H7 (cell line): ENCODE results near the gene TEAD4. TPM values are rescaled to one million over a fixed set of nuclear protein-coding genes. Genes with fewer than 3 reads are reported as not detected.

ENCODE experiments used
- DNase-seq: peaks from one replicate; pipeline ENCODE4 v3.0.0; 2012
- H3K27me3 ChIP-seq: 2 replicates; pipeline ENCODE4 v1.6.0; 2011; ENCODE audit warnings: mild to moderate bottlenecking, low read length; ENCODE audit not compliant: control insufficient read depth, insufficient read depth
- H3K36me3 ChIP-seq: replicated peaks from 2 replicates; pipeline ENCODE4 v1.5.1; 2011; ENCODE audit warnings: low read length; ENCODE audit not compliant: control insufficient read depth, insufficient read depth
- H3K4me3 ChIP-seq: 2 replicates; pipeline ENCODE4 v1.5.1; 2011; ENCODE audit warnings: low read depth, mild to moderate bottlenecking, control low read depth, low read length, moderate library complexity; ENCODE audit not compliant: insufficient read depth
- total RNA-seq: library from RNA; depleted of rRNA; stranded (reverse); fragments of >200 nt; shearing (Covaris generic); gene quantifications from 2 replicates; pipeline ENCODE4 v1.2.3, GENCODE V29; 2014; rRNA removed

TEAD4 gene
- 67.7 and 70.9 TPM in 2 replicates for total RNA-seq

GRCh38 chr12:2959192-2959504 is at the start of gene TEAD4:
Gene TEAD4 (plus strand): TSS chr12:2959397.
- H3K27me3 ChIP-seq: no peaks in the 10 kb centered on the region
- no peaks in the 10 kb centered on the region for H3K36me3 ChIP-seq
- DNase-seq: peak; percentile 99
- peak within 1 kb of the TSS; percentile 91 for H3K4me3 ChIP-seq

- Histone ChIP-seq H3K4me3 (no peak overlapping the region), H3K36me3 (no peaks in the 10 kb centered on the region), H3K27me3 (no peaks in the 10 kb centered on the region)
- DNase-seq: no peak
These were observed 47.0 kb upstream of the TEAD4 start for GRCh38 chr12:2912216-2912575.

- no peaks in the 10 kb centered on the region for H3K27me3 ChIP-seq
- no peak overlapping the region for H3K4me3 ChIP-seq
- DNase-seq: no peak
- no peaks in the 10 kb centered on the region for H3K36me3 ChIP-seq
These were observed 39.9 kb upstream of the TEAD4 start for GRCh38 chr12:2919249-2919648.

GRCh38 chr12:2922329-2922728 is 36.9 kb upstream of the TEAD4 start:
- Histone ChIP-seq H3K4me3 (no peak overlapping the region), H3K36me3 (no peaks in the 10 kb centered on the region), H3K27me3 (no peaks in the 10 kb centered on the region)
- no peak for DNase-seq

- DNase-seq: no peak
- H3K36me3 ChIP-seq: no peaks in the 10 kb centered on the region
- H3K27me3 ChIP-seq: no peaks in the 10 kb centered on the region
- no peak overlapping the region for H3K4me3 ChIP-seq
These were observed 36.1 kb upstream of the TEAD4 start for GRCh38 chr12:2923057-2923456.

GRCh38 chr12:2924019-2924418 is 35.2 kb upstream of the TEAD4 start:
- no peak overlapping the region for H3K4me3 ChIP-seq
- no peaks in the 10 kb centered on the region for H3K27me3 ChIP-seq
- no peak for DNase-seq
- no peaks in the 10 kb centered on the region for H3K36me3 ChIP-seq

- Histone ChIP-seq H3K27me3 (no peaks in the 10 kb centered on the region), H3K4me3 (no peak overlapping the region), H3K36me3 (no peaks in the 10 kb centered on the region)
- no peak for DNase-seq
These were observed 33.7 kb upstream of the TEAD4 start for GRCh38 chr12:2925322-2925995.

GRCh38 chr12:2930865-2931264 is 28.3 kb upstream of the TEAD4 start:
- Histone ChIP-seq H3K27me3 (no peaks in the 10 kb centered on the region), H3K36me3 (no peaks in the 10 kb centered on the region; the same call in none of the 2 replicates), H3K4me3 (no peak overlapping the region)
- DNase-seq: no peak

GRCh38 chr12:2933586-2933985 is 25.6 kb upstream of the TEAD4 start:
- no peak for DNase-seq
- H3K36me3 ChIP-seq: no peaks in the 10 kb centered on the region; the same call in none of the 2 replicates
- H3K4me3 ChIP-seq: no peak overlapping the region
- H3K27me3 ChIP-seq: no peaks in the 10 kb centered on the region

- no peak for DNase-seq
- H3K4me3 ChIP-seq: no peak overlapping the region
- no peaks in the 10 kb centered on the region for H3K27me3 ChIP-seq
- peaks cover 2% of the 10 kb centered on the region for H3K36me3 ChIP-seq
These were observed 24.8 kb upstream of the TEAD4 start for GRCh38 chr12:2934371-2934770.

GRCh38 chr12:2936301-2936700 is 22.9 kb upstream of the TEAD4 start:
- Histone ChIP-seq H3K4me3 (no peak overlapping the region), H3K36me3 (peaks cover 4% of the 10 kb centered on the region), H3K27me3 (no peaks in the 10 kb centered on the region)
- no peak for DNase-seq

- no peak for DNase-seq
- Histone ChIP-seq H3K27me3 (no peaks in the 10 kb centered on the region), H3K4me3 (no peak overlapping the region), H3K36me3 (peaks cover 4% of the 10 kb centered on the region)
These were observed 21.7 kb upstream of the TEAD4 start for GRCh38 chr12:2937500-2937899.

GRCh38 chr12:2939191-2939590 is 20.0 kb upstream of the TEAD4 start:
- DNase-seq: no peak
- H3K27me3 ChIP-seq: no peaks in the 10 kb centered on the region
- H3K36me3 ChIP-seq: peaks cover 4% of the 10 kb centered on the region
- no peak overlapping the region for H3K4me3 ChIP-seq

- no peak for DNase-seq
- H3K27me3 ChIP-seq: no peaks in the 10 kb centered on the region
- no peak overlapping the region for H3K4me3 ChIP-seq
- peaks cover 4% of the 10 kb centered on the region for H3K36me3 ChIP-seq
These were observed 18.6 kb upstream of the TEAD4 start for GRCh38 chr12:2940564-2940963.

GRCh38 chr12:2941524-2941923 is 17.7 kb upstream of the TEAD4 start:
- Histone ChIP-seq H3K4me3 (no peak overlapping the region), H3K27me3 (no peaks in the 10 kb centered on the region), H3K36me3 (peaks cover 4% of the 10 kb centered on the region)
- DNase-seq: no peak
